ENCODE results near the gene LPP. TPM values are rescaled to one million over a fixed set of nuclear protein-coding genes. Genes with fewer than 3 reads are reported as not detected.

The LPP gene
- total RNA-seq, 3 donors from 2014 or later (not counting 1 experiment from before 2014, with no cell fraction given) = 137 to 163 (median 149) TPM

GRCh38 chr3:188594139-188594538 lies 440.2 kb downstream of the LPP start:
- ATAC-seq = no peak
- H3K4me1 ChIP-seq (ENCODE audit: control insufficient read depth, insufficient read depth, low read length) = no peaks in the 10 kb centered on the region
- DNase-seq = no peak
- no peaks in the 10 kb centered on the region for H3K9me3 ChIP-seq (ENCODE audit: control insufficient read depth, insufficient read depth, low read length)
- Mint-ChIP-seq H3K27me3 (ENCODE audit: low read depth in 2 of 2) (no peaks in the 10 kb centered on the region), H3K27ac (no peak overlapping the region), H3K36me3 (no peaks in the 10 kb centered on the region), H3K4me3 (no peak overlapping the region), H3K4me1 (peaks cover 9 to 15% of the 10 kb centered on the region in 2 donors), H3K9me3 (no peaks in the 10 kb centered on the region)
- no peak overlapping the region for H3K27ac ChIP-seq (ENCODE audit: low read length)
- no peak for TF ChIP-seq CTCF (IDR thresholded peaks at IDR 0.05)
- intact Hi-C loops (cut with micrococcal nuclease) = no loop called here
- no peaks in the 10 kb centered on the region for H3K36me3 ChIP-seq (ENCODE audit: control insufficient read depth, insufficient read depth, low read length)
- no peaks in the 10 kb centered on the region for H3K27me3 ChIP-seq (ENCODE audit: control insufficient read depth, insufficient read depth, low read length)
- WGBS (ENCODE audit: insufficient coverage) = 94% methylated on average over 2 of the region's 2 CpGs
- no peak overlapping the region for H3K4me3 ChIP-seq (ENCODE audit: low read length)

- H3K9me3 Mint-ChIP-seq = no peaks in the 10 kb centered on the region
- H3K27ac Mint-ChIP-seq = no peak overlapping the region
- Histone ChIP-seq H3K27ac (ENCODE audit: low read length) (no peak overlapping the region), H3K9me3 (ENCODE audit: control insufficient read depth, insufficient read depth, low read length) (no peaks in the 10 kb centered on the region), H3K27me3 (ENCODE audit: control insufficient read depth, insufficient read depth, low read length) (no peaks in the 10 kb centered on the region), H3K36me3 (ENCODE audit: control insufficient read depth, insufficient read depth, low read length) (no peaks in the 10 kb centered on the region), H3K4me1 (ENCODE audit: control insufficient read depth, insufficient read depth, low read length) (no peaks in the 10 kb centered on the region), H3K4me3 (ENCODE audit: low read length) (no peak overlapping the region)
- no peak for TF ChIP-seq CTCF (IDR thresholded peaks at IDR 0.05)
- peaks cover 7 to 9% of the 10 kb centered on the region in 2 donors for H3K4me1 Mint-ChIP-seq
- ATAC-seq (no peak), DNase-seq (no peak)
- no peaks in the 10 kb centered on the region for H3K27me3 Mint-ChIP-seq (ENCODE audit: low read depth in 2 of 2)
- no peaks in the 10 kb centered on the region for H3K36me3 Mint-ChIP-seq
- intact Hi-C loops (cut with micrococcal nuclease) = no loop called here
- H3K4me3 Mint-ChIP-seq = no peak overlapping the region
- 79% methylated on average over 5 of the region's 5 CpGs for WGBS (ENCODE audit: insufficient coverage)
Observed at GRCh38 chr3:188595890-188596376, 442.0 kb downstream of the LPP start.

- Histone ChIP-seq H3K9me3 (ENCODE audit: control insufficient read depth, insufficient read depth, low read length) (no peaks in the 10 kb centered on the region), H3K27me3 (ENCODE audit: control insufficient read depth, insufficient read depth, low read length) (no peaks in the 10 kb centered on the region), H3K36me3 (ENCODE audit: control insufficient read depth, insufficient read depth, low read length) (peaks cover 2% of the 10 kb centered on the region), H3K27ac (ENCODE audit: low read length) (no peak overlapping the region), H3K4me1 (ENCODE audit: control insufficient read depth, insufficient read depth, low read length) (no peaks in the 10 kb centered on the region), H3K4me3 (ENCODE audit: low read length) (no peak overlapping the region)
- TF ChIP-seq CTCF (IDR thresholded peaks at IDR 0.05) = no peak
- H3K9me3 Mint-ChIP-seq = no peaks in the 10 kb centered on the region
- peaks cover 0 to 7% of the 10 kb centered on the region in 2 donors for H3K4me1 Mint-ChIP-seq
- DNase-seq = no peak
- WGBS (ENCODE audit: insufficient coverage) = 98% methylated on average over 3 of the region's 3 CpGs
- no peaks in the 10 kb centered on the region for H3K27me3 Mint-ChIP-seq (ENCODE audit: low read depth in 2 of 2)
- no peak overlapping the region for H3K4me3 Mint-ChIP-seq
- no peak for ATAC-seq
- intact Hi-C loops (cut with micrococcal nuclease) = no loop called here
- H3K27ac Mint-ChIP-seq = no peak overlapping the region
- H3K36me3 Mint-ChIP-seq = no peaks in the 10 kb centered on the region
Observed at GRCh38 chr3:188598894-188599293, 444.9 kb downstream of the LPP start.

GRCh38 chr3:188602111-188602510 lies 448.2 kb downstream of the LPP start:
- H3K9me3 ChIP-seq (ENCODE audit: control insufficient read depth, insufficient read depth, low read length) = no peaks in the 10 kb centered on the region
- no peak overlapping the region for H3K4me3 ChIP-seq (ENCODE audit: low read length)
- peaks cover 2% of the 10 kb centered on the region for H3K36me3 ChIP-seq (ENCODE audit: control insufficient read depth, insufficient read depth, low read length)
- Mint-ChIP-seq H3K36me3 (no peaks in the 10 kb centered on the region), H3K27ac (no peak overlapping the region), H3K4me3 (no peak overlapping the region), H3K4me1 (peaks cover 7 to 18% of the 10 kb centered on the region in 2 donors), H3K9me3 (no peaks in the 10 kb centered on the region), H3K27me3 (ENCODE audit: low read depth in 2 of 2) (no peaks in the 10 kb centered on the region)
- intact Hi-C loops (cut with micrococcal nuclease) = no loop called here
- ATAC-seq = no peak
- no peak overlapping the region for H3K27ac ChIP-seq (ENCODE audit: low read length)
- H3K27me3 ChIP-seq (ENCODE audit: control insufficient read depth, insufficient read depth, low read length) = no peaks in the 10 kb centered on the region
- no peak for TF ChIP-seq CTCF (IDR thresholded peaks at IDR 0.05)
- H3K4me1 ChIP-seq (ENCODE audit: control insufficient read depth, insufficient read depth, low read length) = no peaks in the 10 kb centered on the region
- DNase-seq = no peak
